Esophagus muscularis mucosa (tissue), 3 donors: ENCODE results near the gene LRSAM1.

Experiments
- EP300 ChIP-seq: sonication (generic); formaldehyde crosslinking; IDR thresholded peaks from one replicate; pipeline ENCODE4 v1.6.1; 2017; ENCODE audit warnings: antibody characterized with exemption
- TF ChIP-seq, protein P1 (sequence below), 3 experiments: fragments of 200-600 bp in 2 of 3; fragments of 450-650 bp in 1 of 3; sonication (generic) in 2 of 3; IDR thresholded peaks; one replicate each; pipeline ENCODE4 v1.5.1; 2017 to 2019; ENCODE audit warnings: antibody characterized with exemption in 3 of 3, mild to moderate bottlenecking in 2 of 3, moderate library complexity in 1 of 3

DNA sequence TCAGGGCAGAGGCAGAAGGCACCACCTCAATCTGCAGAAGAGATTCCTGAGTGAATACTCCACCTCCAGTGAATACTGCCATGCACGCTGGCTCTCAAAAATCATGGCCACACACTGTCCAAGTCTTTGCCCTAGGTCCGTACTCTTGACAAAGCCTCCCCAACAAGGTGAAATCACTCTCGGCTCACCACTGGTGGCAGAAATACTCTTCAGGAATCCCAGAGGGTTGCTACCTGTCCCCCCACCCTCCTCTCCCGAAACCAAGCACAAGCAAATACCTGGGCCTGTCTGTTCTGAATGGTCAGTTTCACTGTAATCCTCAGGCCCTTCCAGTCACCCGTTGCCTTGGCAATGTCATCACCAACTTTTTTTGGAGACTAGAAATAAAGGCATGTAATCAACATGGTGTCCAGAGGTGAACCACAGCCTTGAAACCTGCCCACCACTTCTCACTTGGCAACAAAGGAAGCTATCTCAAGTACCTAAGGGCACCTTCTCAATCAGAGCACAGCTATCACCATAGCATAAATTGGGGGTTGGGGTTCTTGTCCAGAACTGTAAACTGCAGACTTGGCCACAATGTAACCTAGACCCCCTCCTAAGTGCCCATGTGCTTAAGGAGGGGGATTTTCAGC, 1.9 kb upstream of the LRSAM1 start:
- no peak for TF ChIP-seq EP300
- TF ChIP-seq, protein P1, sequence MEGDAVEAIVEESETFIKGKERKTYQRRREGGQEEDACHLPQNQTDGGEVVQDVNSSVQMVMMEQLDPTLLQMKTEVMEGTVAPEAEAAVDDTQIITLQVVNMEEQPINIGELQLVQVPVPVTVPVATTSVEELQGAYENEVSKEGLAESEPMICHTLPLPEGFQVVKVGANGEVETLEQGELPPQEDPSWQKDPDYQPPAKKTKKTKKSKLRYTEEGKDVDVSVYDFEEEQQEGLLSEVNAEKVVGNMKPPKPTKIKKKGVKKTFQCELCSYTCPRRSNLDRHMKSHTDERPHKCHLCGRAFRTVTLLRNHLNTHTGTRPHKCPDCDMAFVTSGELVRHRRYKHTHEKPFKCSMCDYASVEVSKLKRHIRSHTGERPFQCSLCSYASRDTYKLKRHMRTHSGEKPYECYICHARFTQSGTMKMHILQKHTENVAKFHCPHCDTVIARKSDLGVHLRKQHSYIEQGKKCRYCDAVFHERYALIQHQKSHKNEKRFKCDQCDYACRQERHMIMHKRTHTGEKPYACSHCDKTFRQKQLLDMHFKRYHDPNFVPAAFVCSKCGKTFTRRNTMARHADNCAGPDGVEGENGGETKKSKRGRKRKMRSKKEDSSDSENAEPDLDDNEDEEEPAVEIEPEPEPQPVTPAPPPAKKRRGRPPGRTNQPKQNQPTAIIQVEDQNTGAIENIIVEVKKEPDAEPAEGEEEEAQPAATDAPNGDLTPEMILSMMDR (IDR thresholded peaks at IDR 0.05), result no peak
